Activated CD4-positive, alpha-beta T cell treated with anti-CD3 and anti-CD28 coated beads for 24 hours (primary cell): ENCODE results near the gene HDDC3.

ENCODE experiments used
- DNase-seq, 2 donors: peaks; one replicate each; pipeline ENCODE4 v3.0.0-alpha.2; 2020; ENCODE audit warnings: low read depth in 2 of 2

Gene HDDC3

GRCh38 chr15:90953947-90954711 is 21.8 kb upstream of the HDDC3 start:
- no peak for DNase-seq

DNA sequence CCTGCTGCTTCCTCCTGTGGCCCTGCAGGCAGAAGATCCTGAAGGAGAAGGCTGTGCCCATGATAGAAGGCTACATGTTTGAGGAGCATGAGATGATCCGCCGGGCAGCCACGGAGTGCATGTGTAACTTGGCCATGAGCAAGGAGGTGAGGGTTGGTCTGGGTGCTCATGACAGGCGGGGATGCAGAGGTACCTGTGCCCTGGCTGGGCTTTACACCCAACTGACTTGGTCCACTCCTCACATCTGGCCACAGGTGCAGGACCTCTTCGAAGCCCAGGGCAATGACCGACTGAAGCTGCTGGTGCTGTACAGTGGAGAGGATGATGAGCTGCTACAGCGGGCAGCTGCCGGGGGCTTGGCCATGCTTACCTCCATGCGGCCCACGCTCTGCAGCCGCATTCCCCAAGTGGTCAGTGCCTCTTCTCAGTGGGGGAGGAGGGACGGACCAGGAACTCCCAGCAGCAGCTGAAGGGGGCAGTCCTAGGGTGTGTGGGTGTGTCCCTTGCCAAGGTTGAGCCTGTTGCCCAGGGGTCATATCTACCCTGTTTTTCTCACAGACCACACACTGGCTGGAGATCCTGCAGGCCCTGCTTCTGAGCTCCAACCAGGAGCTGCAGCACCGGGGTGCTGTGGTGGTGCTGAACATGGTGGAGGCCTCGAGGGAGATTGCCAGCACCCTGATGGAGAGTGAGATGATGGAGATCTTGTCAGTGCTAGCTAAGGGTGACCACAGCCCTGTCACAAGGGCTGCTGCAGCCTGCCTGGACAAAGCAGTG is 20.7 kb upstream of the HDDC3 start:
- DNase-seq, result no peak

DNA sequence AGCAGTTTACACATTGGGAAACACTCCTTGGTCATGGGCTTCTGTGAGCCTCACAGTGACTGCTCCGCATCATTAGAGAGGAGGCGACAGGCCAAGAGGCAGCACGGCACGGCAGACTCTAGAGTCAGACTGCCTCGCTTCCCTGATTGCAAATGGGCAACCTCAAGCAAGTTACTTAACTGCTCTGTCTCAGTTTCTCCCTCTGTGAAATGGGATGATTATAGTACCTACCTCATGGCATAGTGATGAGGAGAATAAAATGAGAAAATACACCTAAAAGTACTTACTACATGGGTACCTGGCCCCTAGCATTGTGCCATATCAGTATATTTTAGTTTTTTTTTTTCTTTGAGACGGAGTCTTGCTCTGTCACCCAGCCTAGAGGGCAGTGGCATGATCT is 18.3 kb upstream of the HDDC3 start:
- DNase-seq, result no peak

DNA sequence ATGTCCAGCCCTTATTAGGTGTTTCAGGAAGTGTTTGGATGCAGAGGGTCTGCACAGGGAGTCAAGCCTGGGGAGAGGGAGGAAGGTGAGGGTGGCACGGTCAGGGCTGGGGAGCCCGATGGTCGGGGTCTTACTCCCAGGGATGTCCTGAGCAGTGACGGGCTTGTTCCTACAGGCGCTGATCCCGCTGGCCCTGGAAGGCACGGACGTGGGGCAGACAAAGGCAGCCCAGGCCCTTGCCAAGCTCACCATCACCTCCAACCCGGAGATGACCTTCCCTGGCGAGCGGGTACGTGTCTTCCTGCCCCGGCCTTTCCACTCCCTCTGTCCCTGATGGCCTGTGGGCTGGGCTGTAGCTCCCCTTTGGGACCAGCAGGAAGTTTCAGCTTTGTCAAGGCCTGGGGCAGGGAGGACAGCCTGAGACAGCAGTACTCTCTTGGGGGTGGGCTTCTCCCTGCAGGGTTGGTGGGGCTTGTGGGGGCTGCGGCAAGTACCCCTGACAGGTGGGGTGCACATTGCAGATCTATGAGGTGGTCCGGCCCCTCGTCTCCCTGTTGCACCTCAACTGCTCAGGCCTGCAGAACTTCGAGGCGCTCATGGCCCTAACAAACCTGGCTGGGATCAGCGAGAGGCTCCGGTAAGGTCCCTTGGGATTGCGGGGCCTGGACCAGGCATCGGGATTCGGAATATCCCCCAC is 17.8 kb upstream of the HDDC3 start:
- no peak for DNase-seq

GRCh38 chr15:90948506-90948905 is 16.2 kb upstream of the HDDC3 start:
- DNase-seq, result no peak

GRCh38 chr15:90947577-90948357 is 15.4 kb upstream of the HDDC3 start:
- no peak for DNase-seq

GRCh38 chr15:90946941-90947576 is 14.7 kb upstream of the HDDC3 start:
- no peak for DNase-seq

- DNase-seq, result no peak
Measured at GRCh38 chr15:90946538-90946937, 14.2 kb upstream of the HDDC3 start.

DNA sequence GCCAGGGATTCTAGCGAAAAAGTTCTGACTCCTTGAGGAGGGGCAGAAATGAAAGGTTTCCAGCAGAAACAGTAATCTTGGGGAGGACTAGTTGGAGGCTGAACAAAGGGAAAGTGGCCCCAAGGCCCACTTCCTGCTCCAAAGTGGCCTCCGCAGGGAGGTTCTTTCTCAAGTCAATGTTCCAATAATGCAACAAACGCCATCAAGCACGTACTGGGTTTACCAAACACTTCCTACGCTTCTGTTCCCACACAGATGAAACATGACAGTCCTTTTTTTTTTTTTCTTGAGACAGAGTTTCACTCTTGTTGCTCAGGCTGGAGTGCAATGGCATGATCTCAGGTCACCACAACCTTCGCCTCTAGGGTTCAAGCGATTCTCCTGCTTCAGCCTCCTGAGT is 12.7 kb upstream of the HDDC3 start:
- no peak for DNase-seq

GRCh38 chr15:90942354-90943120 is 10.2 kb upstream of the HDDC3 start:
- no peak for DNase-seq

- no peak for DNase-seq
Measured at GRCh38 chr15:90941038-90941437, 8.7 kb upstream of the HDDC3 start.

GRCh38 chr15:90939756-90940155 is 7.4 kb upstream of the HDDC3 start:
- DNase-seq, result no peak

DNA sequence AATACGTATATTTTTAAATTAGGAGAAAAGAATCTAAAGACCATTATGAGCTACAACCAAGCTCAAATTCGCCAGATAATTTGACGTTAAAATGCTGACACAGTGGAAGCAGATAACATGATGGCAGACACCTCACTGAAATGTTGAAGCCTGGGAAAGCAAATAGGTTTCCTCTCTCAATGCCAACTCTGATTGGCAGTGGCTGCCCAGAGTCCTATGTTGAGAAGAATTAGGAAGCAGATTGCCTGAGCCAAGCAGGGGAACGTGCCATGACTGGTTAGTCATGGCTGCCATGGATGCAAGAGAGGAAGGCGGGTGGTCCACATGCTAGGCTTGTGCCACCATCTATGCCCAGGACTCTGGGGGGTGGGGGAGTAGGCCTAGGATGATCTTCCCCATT is 5.9 kb upstream of the HDDC3 start:
- DNase-seq, result no peak

GRCh38 chr15:90936823-90937222 is 4.5 kb upstream of the HDDC3 start:
- DNase-seq, result no peak

DNA sequence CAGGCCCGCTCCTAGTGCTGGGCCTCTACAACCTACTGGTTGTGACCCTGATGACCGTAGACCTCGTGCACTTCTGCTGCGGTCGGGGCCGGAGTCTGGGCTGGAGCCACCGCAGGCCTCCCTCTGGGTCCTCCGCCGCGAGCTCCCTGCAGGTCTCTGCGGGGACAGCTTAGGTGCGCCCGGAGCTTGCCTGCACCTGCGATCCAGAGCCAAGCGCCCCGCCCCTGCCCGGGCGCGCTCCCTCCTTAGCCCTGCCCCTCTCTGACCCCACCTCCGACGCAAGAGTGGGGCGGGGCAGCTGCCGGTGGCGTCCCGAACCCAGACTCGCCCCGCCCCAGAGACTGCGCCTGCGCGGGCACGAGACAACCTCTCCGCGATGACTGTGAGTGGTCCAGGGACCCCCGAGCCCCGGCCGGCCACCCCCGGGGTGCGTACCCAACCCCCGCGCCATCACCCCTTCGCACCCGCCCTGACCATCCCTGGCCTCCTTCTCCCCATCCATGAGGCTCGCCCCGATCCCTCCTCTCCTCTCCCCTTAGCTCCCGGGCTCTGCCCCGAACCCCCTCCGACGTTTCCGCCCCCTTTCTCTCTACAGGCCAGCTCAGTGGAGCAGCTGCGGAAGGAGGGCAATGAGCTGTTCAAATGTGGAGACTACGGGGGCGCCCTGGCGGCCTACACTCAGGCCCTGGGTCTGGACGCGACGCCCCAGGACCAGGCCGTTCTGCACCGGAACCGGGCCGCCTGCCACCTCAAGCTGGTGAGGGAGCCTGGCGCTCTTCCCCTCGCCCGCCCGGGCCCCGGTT is 2.8 kb upstream of the HDDC3 start, which contains the start of gene UNC45A:
Gene UNC45A (plus strand): TSS at position 337 of the 803 bp plus-strand sequence. CDS start 40 bp downstream, at position 377.
- DNase-seq, result peak; percentile 95 to 97

DNA sequence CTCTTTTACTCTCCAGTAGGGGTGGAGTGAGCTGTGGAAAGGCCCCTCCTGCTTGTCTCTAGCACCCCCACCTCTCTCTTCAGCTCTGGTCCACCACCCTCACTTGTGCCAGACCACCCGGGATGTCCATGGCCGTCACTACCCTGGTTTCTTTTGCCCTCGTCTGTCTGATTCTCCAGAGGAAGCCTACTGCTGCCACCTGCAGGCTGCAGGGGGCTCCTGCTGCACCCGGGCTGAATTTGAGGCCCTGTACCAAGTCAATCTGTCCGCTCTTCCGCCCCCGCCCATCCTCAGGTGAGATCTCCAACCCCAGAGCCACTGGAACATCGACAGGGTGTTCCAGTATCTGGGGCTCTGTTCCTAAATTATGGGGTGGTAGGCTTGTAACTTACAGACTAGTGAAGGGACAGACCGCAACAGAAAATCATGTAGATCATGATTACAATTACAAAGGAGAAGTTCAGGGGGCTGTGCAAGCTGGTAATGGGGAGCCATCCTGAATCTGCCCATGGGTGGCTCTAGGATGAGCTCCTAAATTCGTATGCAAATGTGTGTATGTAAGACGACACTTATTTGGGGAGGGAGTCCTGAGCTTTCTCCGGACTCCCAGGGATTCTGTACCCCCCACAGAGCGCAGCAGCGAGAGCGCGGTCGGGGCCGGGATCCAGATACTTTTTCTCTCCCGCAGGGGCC is 2.1 kb upstream of the HDDC3 start:
- peak; percentile 78 to 89 for DNase-seq

GRCh38 chr15:90933301-90933700 is 952 bp upstream of the HDDC3 start:
- DNase-seq, result no peak

DNA sequence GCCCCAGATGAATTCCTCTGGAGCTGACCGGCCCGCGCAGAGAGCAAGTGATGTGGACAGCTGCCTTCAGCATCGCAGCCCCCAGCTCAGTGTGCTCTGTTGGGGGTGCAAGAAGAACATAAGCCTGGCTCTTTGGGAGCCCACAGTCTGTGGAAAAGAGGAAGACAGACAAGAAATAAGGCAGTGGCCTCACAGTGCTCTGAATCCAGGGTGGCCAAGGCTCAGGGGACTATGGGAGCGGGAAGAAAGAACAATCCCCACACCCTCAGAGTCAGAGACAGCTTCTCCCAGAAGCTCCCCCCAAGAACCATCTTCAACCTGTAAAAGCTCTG is 277 bp upstream of the HDDC3 start:
- no peak for DNase-seq

DNA sequence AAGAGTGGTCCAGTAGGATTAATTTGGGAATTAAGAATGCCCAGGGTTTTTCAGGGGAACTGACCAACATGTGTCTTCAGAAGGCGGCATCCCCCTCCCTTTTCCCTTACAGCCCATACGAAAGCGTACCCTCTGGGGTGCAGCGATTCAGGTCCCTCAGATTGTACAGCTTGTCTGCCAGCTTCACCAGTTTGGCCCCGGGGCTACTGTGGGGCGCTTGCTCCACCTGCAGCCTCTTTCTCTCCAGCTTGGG is 848 bp downstream of the HDDC3 start:
- no peak for DNase-seq
